PC-9 (cell line): ENCODE data around the gene SUCLA2. TPM values are rescaled to one million over a fixed set of nuclear protein-coding genes. Genes with fewer than 3 reads are reported as not detected.

ENCODE experiments used
- BruUV-seq: library from RNA; stranded (reverse); fragments of 400-500 nt; replicated peaks from 2 replicates; lab custom pipeline; 2021; lab: Mats Ljungman, UMichigan
- CTCF ChIA-PET: fragments of 300-600 bp; sonication (Branson Sonifier 250); formaldehyde crosslinking; loops from one replicate; lab custom pipeline; 2022; ENCODE audit warnings: antibody characterized with exemption; lab: Charles Lee
- POLR2A ChIA-PET: fragments of 300-600 bp; sonication (Branson Sonifier 250); formaldehyde crosslinking; loops from one replicate; lab custom pipeline; 2022; ENCODE audit warnings: antibody characterized with exemption; ENCODE audit not compliant: unreplicated experiment; lab: Charles Lee
- DNase-seq, 2 experiments: peaks; one replicate each; pipeline versions ENCODE4 v3.0.0 to v3.0.0-alpha.2; 2015 to 2022; ENCODE audit warnings: mixed read lengths in 1 of 2
- H2AFZ ChIP-seq: fragments of 200-600 bp; sonication (generic); 2 replicates; pipeline ENCODE4 v1.8.1; 2017; ENCODE audit warnings: antibody characterized with exemption
- H3F3A ChIP-seq: fragments of 200-600 bp; sonication (generic); 2 replicates; pipeline ENCODE4 v1.8.1; 2017; ENCODE audit warnings: antibody characterized with exemption, mild to moderate bottlenecking, low read depth; ENCODE audit not compliant: insufficient read depth
- H3K27ac ChIP-seq: fragments of 200-600 bp; sonication (generic); 2 replicates; pipeline ENCODE4 v1.6.1; 2016; ENCODE audit warnings: mixed run types
- H3K27me3 ChIP-seq: fragments of 200-600 bp; sonication (generic); 2 replicates; pipeline ENCODE4 v1.6.1; 2016; ENCODE audit warnings: low read depth, mixed run types; ENCODE audit not compliant: insufficient read depth
- H3K36me3 ChIP-seq: fragments of 200-600 bp; sonication (generic); 2 replicates; pipeline ENCODE4 v1.6.1; 2016; ENCODE audit warnings: low read depth, mixed run types
- H3K4me1 ChIP-seq: fragments of 200-600 bp; sonication (generic); replicated peaks from 2 replicates; pipeline ENCODE4 v1.6.1; 2016; ENCODE audit warnings: mixed run types; ENCODE audit not compliant: insufficient read depth
- H3K4me2 ChIP-seq: fragments of 200-600 bp; sonication (generic); 2 replicates; pipeline ENCODE4 v1.6.1; 2017; ENCODE audit warnings: mixed run types
- H3K4me3 ChIP-seq: fragments of 200-600 bp; sonication (generic); 2 replicates; pipeline ENCODE4 v1.6.1; 2016; ENCODE audit warnings: mixed run types
- H3K79me2 ChIP-seq: fragments of 200-600 bp; sonication (generic); 2 replicates; pipeline ENCODE4 v1.6.1; 2017; ENCODE audit warnings: low read depth, mixed run types
- H3K9me2 ChIP-seq: fragments of 200-600 bp; sonication (generic); 2 replicates; pipeline ENCODE4 v1.8.1; 2017; ENCODE audit warnings: mild to moderate bottlenecking; ENCODE audit not compliant: insufficient read depth
- H3K9me3 ChIP-seq: fragments of 200-600 bp; sonication (generic); 2 replicates; pipeline ENCODE4 v1.8.1; 2016; ENCODE audit warnings: low read depth; ENCODE audit not compliant: insufficient read depth
- H4K20me1 ChIP-seq: fragments of 200-600 bp; sonication (generic); 2 replicates; pipeline ENCODE4 v1.8.1; 2017; ENCODE audit not compliant: insufficient read depth
- CTCF ChIP-seq: fragments of 200-600 bp; sonication (generic); conservative IDR thresholded peaks from 2 replicates; pipeline ENCODE4 v1.6.1; 2017; ENCODE audit warnings: mixed run types, antibody characterized with exemption, mild to moderate bottlenecking, moderate library complexity
- EZH2 ChIP-seq: fragments of 200-600 bp; sonication (generic); IDR thresholded peaks from 2 replicates; pipeline ENCODE4 v1.8.0; 2017; ENCODE audit warnings: antibody characterized with exemption, low read depth
- intact Hi-C: fragments of 100-400 bp; cut with micrococcal nuclease; formaldehyde crosslinking; loops from one replicate; pipeline ENCODE4 v1.10.0; 2022; ENCODE audit not compliant: unreplicated experiment
- total RNA-seq: library from RNA; stranded (reverse); gene quantifications from 2 replicates; pipeline ENCODE4 v1.2.3, GENCODE V29; 2021

The SUCLA2 gene
- total RNA-seq, 1 experiment from 2014 or later: 44.8 TPM

- H3K9me3 ChIP-seq: no peaks in the 10 kb centered on the region
- no peaks in the 10 kb centered on the region for H3K9me2 ChIP-seq
- TF ChIP-seq CTCF (no peak), EZH2 (no peak)
- peaks cover 45% of the 10 kb centered on the region for H3K79me2 ChIP-seq
- no peak for DNase-seq
- BruUV-seq: no TSS peak
- peak overlapping the region; percentile 86 for H3K4me3 ChIP-seq
- no peaks in the 10 kb centered on the region for H3K27me3 ChIP-seq
- CTCF ChIA-PET: interaction anchor here (0.7 kb wide), 1 partner anchor 889 kb away, joined by 3 read pairs; no protein-coding TSS in a partner anchor
- H3K36me3 ChIP-seq: no peaks in the 10 kb centered on the region
- peaks cover 14% of the 10 kb centered on the region for H3F3A ChIP-seq
- no peaks in the 10 kb centered on the region for H4K20me1 ChIP-seq
- POLR2A ChIA-PET: interaction anchor here (0.7 kb wide), 1 partner anchor 531 kb away, joined by 3 read pairs; no protein-coding TSS in a partner anchor
- peak overlapping the region; percentile 97; the same call in 1 of the 2 replicates for H2AFZ ChIP-seq
- no peak overlapping the region for H3K27ac ChIP-seq
- H3K4me2 ChIP-seq: peak overlapping the region; percentile 91
- intact Hi-C loops: no loop called here
- peaks cover 22% of the 10 kb centered on the region for H3K4me1 ChIP-seq
Measured at GRCh38 chr13:47999973-48000372, 1.1 kb downstream of the SUCLA2 start.

GRCh38 chr13:47997384-47997783 lies 3.7 kb downstream of the SUCLA2 start:
- no peak overlapping the region for H3K4me2 ChIP-seq
- ChIA-PET POLR2A (interaction anchor here (0.6 kb wide), 1 partner anchor 53 kb away, joined by 3 read pairs; no protein-coding TSS in a partner anchor), CTCF (no interaction called here)
- H3K27me3 ChIP-seq: no peaks in the 10 kb centered on the region
- H3K79me2 ChIP-seq: peaks cover 45% of the 10 kb centered on the region
- H3K9me2 ChIP-seq: no peaks in the 10 kb centered on the region
- BruUV-seq: no TSS peak
- H4K20me1 ChIP-seq: no peaks in the 10 kb centered on the region
- intact Hi-C loops: no loop called here
- no peaks in the 10 kb centered on the region for H3K36me3 ChIP-seq
- H3K4me3 ChIP-seq: no peak overlapping the region
- no peak for DNase-seq
- H3K9me3 ChIP-seq: no peaks in the 10 kb centered on the region
- H2AFZ ChIP-seq: no peak overlapping the region
- peaks cover 13% of the 10 kb centered on the region for H3K4me1 ChIP-seq
- no peak overlapping the region for H3K27ac ChIP-seq
- peaks cover 9% of the 10 kb centered on the region for H3F3A ChIP-seq
- no peak for TF ChIP-seq EZH2
- TF ChIP-seq CTCF: no peak

GRCh38 chr13:47991859-47992258 lies 9.2 kb downstream of the SUCLA2 start:
- Histone ChIP-seq H3K4me2 (no peak overlapping the region), H3K79me2 (0 out of 2 replicates have a peak, but pooled peaks cover 2% of the 10 kb centered on the region), H4K20me1 (peaks cover 4% of the 10 kb centered on the region; the same call in 1 of the 2 replicates), H3K36me3 (0 out of 2 replicates have a peak, but pooled peaks cover 4% of the 10 kb centered on the region), H3K27ac (no peak overlapping the region), H3K4me1 (no peaks in the 10 kb centered on the region), H3K9me2 (no peaks in the 10 kb centered on the region), H3K9me3 (no peaks in the 10 kb centered on the region), H3F3A (no peaks in the 10 kb centered on the region), H2AFZ (no peak overlapping the region), H3K4me3 (no peak overlapping the region), H3K27me3 (no peaks in the 10 kb centered on the region)
- no peak for DNase-seq
- intact Hi-C loops: no loop called here
- TF ChIP-seq EZH2: no peak
- no peak for TF ChIP-seq CTCF
- POLR2A ChIA-PET: no interaction called here
- no TSS peak for BruUV-seq
- CTCF ChIA-PET: no interaction called here
